Activated naive CD8-positive, alpha-beta T cell treated with anti-CD3 and anti-CD28 coated beads, Interleukin-2, amount 50 U/mL, for 16 hours (primary cell): ENCODE results near the gene AVPR2.

Source experiments
- DNase-seq: peaks from one replicate; pipeline ENCODE4 v3.0.0-alpha.2; 2020; ENCODE audit warnings: low read depth, low spot score

Gene AVPR2

GRCh38 chrX:153871451-153871850, 33.0 kb upstream of the AVPR2 start:
- DNase-seq: no peak

DNA sequence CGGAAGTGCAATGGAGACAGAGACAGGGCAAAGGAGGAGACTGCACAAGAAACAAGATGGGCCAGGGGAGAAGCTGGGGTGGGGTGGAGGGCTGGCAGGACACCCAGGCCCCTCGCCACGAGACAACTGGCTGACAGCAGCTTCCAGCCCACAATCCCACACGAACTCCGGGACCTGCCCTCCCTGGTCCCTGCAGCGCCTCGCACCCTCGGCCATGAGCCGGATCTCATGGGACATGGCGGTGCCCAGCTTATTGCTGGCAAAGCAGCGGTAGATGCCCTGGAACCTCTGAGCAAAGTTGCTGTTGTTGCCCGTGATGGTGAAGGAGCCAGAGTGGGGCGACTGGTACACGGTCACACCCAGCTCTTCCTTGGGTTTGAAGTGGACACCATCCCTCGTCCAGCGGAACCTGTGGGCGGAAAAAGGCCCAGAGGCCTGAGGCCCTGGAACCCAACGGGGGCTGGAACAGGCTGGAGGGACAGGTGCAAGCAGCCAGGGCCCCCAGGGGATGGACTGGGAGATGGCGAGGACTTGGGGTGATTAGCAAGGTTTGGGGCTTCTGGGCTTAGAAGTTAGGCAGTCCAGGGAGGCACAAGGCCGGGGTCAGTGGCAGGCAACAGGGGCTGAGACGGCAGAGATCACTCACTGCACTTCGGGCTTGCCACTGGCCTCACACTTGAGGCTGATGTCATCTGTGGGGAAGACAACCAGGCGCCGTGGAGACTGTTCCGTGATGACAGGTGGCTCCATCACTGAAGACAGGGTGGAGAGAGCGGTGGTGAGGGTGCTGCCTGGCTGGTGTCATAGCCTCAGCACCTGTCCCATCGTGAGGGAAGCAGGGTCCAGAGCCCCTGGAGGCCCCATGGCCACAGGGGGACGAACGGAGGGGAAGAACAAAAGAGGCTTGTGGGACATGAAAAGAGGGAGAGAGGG, 32.3 kb upstream of the AVPR2 start:
- no peak for DNase-seq

DNA sequence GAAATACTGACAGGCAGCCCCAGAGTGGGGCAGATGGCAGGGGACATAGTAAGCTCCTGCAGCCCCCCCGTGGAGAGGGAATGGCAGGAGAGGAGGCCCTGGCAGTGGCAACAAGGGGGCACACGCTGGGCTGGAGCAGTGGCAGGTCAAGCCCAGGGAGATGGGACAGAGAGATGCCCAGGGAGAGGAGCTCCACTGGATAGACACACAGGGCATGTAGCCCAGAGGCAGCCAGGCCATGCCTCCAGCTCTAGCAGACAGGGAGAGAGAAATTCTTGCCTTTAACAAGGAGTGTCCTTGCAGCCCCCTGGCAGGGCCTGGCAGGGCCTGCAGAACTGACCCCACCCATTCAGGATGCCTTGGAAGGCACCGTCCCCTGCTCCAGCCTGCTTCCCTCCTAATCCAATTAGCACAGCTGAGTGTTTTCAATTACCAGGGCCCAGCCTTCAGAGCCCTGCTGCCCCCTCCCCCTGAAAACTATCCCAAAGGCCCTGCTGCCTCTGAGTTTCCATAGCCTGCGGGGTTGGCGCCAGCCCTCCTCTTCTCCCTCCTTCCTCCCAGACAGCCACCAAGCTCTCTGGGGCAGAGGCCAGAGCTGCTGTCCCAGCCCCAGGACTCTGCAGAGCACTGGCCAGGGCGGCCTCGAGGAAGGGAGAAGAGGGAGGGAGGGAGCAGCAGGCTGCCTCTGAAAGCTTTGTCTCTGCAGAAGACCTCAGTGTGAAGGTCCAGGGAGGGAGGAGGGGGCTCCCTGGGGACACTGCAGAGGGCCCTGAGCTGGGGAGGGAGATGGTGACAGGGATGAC, 31.0 kb upstream of the AVPR2 start:
- no peak for DNase-seq

GRCh38 chrX:153874085-153874365, 30.4 kb upstream of the AVPR2 start:
- DNase-seq: no peak

- no peak for DNase-seq
These were observed 29.9 kb upstream of the AVPR2 start for GRCh38 chrX:153874366-153875125.

- DNase-seq: peak; percentile 24
These were observed 28.9 kb upstream of the AVPR2 start for GRCh38 chrX:153875391-153876111.

GRCh38 chrX:153876112-153876491, 28.4 kb upstream of the AVPR2 start:
- DNase-seq: no peak

- no peak for DNase-seq
These were observed 26.8 kb upstream of the AVPR2 start for GRCh38 chrX:153877571-153878261.

DNA sequence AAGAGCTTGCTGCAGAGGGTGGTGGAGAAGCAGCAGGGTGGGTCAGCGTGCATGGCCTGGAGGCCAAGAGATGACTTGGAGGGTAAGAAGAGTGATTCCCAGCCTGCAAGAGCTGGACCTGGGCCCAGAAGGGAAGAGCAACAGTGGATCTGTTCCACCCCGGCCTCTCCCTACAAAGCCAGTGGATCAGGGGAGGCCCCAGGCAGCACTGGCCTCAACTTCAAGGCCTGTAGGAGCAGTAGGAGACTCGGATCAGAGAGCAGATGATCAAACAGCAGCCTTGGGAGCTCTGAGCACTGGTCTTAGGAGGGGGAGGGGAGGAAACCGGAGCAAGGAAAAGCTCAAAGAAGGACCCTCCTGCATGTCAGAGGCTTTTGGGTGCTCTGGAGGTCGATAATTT, 26.1 kb upstream of the AVPR2 start:
- DNase-seq: no peak

GRCh38 chrX:153878969-153879653, 25.4 kb upstream of the AVPR2 start:
- DNase-seq: no peak

- no peak for DNase-seq
These were observed 24.6 kb upstream of the AVPR2 start for GRCh38 chrX:153879741-153880439.

- no peak for DNase-seq
These were observed 24.0 kb upstream of the AVPR2 start for GRCh38 chrX:153880440-153880815.

- DNase-seq: no peak
These were observed 23.2 kb upstream of the AVPR2 start for GRCh38 chrX:153881281-153881680.

- DNase-seq: no peak
These were observed 22.4 kb upstream of the AVPR2 start for GRCh38 chrX:153882086-153882498.

DNA sequence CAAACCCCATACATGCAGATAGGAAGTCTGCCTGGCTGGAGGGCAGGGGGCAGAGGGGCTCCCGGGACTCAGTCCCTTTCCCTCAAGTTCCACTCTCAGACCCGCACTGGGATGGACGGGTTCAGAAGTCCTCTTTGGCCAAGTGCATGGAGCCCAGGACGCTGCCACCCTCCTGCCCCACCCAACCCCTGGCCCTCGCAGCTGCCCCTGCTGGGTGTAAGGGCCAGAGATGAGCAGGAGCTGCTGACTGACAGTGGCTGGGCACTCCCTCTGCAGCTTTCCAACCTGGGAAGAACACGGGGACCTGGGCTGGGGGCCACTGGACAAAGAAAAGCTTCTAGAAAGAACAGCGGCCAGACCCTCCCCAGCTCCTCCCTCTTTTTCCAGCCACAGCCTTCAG, 21.9 kb upstream of the AVPR2 start:
- no peak for DNase-seq

GRCh38 chrX:153883163-153883843, 21.2 kb upstream of the AVPR2 start:
- no peak for DNase-seq

DNA sequence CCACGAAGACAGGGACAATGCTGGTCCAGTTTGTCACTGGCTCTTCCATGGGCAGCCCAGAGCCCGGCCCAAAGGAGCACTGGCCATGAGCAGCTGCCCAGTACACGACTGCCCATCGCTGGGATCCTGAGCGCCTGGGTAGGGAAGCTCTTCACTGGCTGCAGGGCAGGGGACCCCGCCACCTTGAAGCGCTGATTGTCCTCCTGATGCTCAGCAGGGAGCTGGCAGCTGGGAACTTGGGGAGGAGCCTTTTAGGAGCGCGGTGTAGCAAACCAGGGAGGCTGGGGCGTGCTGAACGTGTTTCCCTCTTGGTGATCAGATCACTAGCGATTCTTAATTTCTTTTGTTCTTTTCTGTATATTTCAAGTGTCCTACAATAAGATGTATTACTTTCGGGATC, 20.3 kb upstream of the AVPR2 start:
- DNase-seq: no peak

GRCh38 chrX:153884590-153884989, 19.9 kb upstream of the AVPR2 start:
- DNase-seq: no peak

DNA sequence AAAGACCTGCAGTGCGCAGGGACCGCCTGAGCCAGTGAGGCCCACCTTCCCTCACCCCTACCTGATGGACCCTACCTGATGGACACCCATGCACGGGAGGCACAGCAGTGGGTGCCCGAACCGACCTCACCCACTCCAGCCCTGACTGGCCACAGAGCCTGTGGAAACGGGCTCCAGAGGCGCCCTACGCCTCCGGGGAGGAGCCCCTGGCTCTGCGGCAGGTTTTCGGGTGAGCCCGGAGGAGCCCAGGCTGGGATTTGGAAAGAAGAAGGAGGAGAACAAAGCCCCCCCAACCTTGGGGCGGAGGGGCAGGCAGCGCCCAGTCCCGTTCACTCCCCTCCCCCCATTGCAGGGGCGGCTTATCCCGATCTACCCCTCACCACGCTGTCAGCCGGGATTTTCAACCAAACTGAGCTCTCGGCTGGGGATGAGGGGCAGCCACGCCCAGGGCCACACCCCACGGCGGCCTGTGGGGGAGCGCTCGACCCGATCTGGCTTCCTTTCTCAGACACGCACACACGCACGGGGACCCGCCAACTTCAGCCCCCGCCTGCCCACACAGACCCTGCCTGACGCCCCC, 19.2 kb upstream of the AVPR2 start:
- DNase-seq: no peak
